UCSD-AML1 (cell line): ENCODE measurements around the gene ZNF189.

Experiments
- DNase-seq: peaks from one replicate; lab custom pipeline; 2025; ENCODE audit not compliant: unreplicated experiment; lab: John Stamatoyannopoulos, UW

ZNF189 gene

DNA sequence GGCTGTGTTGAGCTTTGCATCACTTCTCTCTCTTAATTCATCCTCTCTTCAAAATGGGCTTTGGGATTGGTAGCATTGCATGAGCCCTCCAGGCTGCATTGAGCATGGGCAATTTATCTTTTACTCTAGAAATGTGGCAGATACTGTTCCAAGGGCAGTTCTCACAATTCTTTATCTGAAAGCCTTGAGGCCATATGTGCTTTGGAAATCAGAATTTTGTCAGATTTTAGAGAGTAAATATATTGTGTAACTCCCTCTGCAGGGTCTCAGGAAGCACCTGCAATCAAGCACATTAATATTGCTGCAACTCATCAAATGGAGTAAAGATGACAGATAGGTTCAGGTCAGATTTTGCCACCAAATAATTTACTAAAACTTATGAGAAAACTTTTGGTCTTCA is 19.3 kb downstream of the ZNF189 start:
- no peak for DNase-seq

GRCh38 chr9:101418518-101419430 is 20.1 kb downstream of the ZNF189 start:
- no peak for DNase-seq

- DNase-seq = no peak
These were observed 21.2 kb downstream of the ZNF189 start for GRCh38 chr9:101419863-101420262.

GRCh38 chr9:101421653-101422065 is 23.0 kb downstream of the ZNF189 start:
- DNase-seq = no peak

- no peak for DNase-seq
These were observed 28.7 kb downstream of the ZNF189 start for GRCh38 chr9:101427358-101427757.

GRCh38 chr9:101427957-101428655 is 29.5 kb downstream of the ZNF189 start:
- no peak for DNase-seq

DNA sequence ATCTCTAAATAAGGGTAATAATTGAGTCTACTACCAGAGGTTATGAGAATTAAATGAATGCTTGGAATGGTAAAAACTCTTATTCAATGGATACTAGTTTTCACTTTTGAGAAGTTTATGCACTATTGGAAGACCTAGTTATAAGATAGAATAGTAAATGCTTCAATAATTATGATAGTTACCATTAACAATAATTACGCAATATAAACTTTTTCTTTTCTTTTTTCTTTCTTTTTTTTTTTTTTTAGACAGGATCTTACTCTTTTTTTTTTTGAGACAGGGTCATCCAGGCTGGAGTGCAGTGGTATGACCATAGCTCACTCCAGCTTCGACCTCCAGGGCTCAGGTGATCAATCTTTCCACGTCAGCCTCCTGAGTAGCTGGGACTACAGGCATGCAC is 30.3 kb downstream of the ZNF189 start:
- DNase-seq = no peak

DNA sequence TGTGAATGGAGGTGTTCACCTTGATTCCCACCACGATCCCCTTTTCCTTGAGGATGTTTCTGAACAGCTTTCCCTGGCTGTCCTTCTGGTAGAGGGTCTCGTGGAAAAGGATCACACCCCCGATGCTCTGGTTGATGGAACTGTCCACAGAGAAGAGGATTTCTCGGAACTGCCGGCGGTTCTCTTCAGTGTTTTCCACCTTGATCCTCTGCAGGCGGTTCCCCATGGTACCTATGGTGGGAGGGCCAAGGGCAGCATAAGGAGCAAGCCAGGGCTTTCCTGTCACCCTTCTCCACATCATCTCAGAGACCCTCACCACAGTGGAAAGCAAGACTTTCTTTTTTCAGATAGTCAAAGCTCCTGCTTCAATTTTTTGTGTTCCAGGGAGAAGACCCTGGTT is 31.1 kb downstream of the ZNF189 start:
- no peak for DNase-seq

GRCh38 chr9:101432171-101432570 is 33.5 kb downstream of the ZNF189 start:
- DNase-seq = no peak

DNA sequence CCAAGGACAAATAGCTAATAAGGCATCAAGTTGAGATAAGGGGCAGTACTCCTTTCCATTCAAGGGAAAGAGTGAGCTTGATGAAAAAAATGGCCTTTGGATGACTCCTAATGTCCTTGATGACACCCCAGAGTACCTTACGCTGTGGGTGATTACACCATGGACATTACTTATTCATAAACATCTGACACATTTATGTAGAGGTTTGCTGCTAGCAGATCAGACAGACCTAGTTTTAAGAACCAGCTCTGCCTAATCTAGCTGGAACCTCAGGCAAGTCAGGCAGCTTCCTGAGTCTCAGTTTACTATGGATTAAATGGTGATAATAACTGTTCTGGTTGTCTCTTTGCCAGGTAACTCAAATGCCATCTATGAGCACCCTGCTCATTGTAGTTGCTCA is 34.1 kb downstream of the ZNF189 start:
- no peak for DNase-seq

GRCh38 chr9:101433229-101433628 is 34.6 kb downstream of the ZNF189 start:
- no peak for DNase-seq

DNA sequence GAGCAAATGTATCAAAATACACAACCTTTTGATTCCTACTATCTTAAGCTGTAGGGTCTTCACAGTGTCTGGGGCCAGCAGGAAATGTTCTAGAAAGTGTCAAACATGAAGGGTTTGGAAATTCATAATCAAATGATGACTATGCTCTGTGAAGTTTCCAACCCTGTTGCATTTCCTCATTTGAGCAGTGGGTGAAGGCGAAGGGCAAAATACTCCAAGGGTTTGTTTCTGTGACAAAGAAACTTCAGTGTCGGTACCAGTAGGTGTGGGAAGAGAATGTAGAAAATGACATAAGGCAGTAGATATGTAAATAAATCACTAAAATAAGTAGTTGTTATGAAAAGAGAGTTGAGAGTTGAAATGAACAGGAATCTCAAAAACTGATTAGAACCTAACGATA is 36.3 kb downstream of the ZNF189 start:
- no peak for DNase-seq

GRCh38 chr9:101435601-101436079 is 37.0 kb downstream of the ZNF189 start, which contains the start of gene ALDOB:
ALDOB (minus strand) TSS chr9:101435774; CDS start chr9:101430887, 4,887 bp downstream.
- no peak for DNase-seq

DNA sequence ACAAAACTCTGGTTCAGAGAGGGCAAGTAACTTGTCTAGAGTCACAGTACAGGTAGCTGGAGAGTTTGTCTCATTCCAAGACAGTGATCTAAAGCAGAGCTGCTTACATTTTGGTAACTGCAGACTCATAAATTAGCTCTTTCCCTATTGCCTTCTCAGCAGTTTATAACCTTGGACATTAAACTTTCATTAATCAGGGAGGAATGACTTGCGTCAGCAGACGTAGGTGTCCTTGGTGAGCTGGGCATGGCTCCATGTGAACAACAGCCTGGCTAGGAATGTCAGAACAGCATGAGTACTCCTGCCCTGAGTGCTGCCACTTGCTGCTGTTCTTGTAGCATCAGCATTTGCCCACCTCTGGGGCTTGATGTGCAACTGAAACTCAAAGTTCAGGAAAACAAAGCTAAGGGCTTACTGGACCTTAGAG is 39.2 kb downstream of the ZNF189 start:
- no peak for DNase-seq

DNA sequence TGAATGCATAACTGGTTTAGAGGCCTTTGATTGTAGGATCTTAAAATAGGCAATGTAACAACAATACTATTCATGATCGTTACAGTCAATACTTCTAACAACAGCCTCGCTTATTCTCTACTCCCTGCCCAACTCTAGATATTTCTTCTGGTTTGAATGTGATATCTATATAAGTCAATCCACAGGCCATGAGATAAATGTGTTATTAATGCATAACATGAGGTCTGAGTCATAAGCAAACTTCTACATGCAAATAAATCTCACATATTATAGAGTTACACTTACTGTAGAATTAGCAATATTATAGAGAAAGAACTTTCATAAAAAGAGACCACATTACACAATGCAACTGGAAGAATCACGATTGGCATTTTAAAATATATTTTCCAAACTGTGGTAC is 39.9 kb downstream of the ZNF189 start:
- no peak for DNase-seq

DNA sequence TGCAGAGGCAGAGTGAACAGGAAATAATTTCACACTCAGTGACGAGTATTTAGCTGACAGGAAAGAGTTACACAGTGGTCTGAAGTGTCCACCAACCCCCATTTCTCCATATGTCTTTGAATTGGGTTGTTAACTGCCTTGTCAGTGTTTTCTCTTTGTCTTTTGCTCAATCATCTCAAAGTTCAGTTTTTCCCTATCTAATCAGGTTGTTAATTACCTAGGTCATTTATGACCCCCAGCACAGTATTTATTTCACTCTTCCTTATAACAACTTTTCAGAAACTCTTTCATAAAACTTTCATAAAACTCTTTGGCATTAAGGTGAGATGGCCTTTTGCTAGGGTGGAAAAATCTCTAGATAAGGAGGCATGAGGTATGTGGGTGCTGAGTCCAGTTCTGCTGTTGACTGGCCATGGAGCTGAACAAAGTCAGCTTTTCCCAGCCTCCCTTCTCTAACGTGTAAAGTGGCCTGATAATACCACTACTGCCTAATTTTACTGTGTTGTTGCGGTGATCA is 42.1 kb downstream of the ZNF189 start:
- no peak for DNase-seq

GRCh38 chr9:101442318-101442717 is 43.7 kb downstream of the ZNF189 start:
- DNase-seq = no peak

- DNase-seq = no peak
These were observed 44.1 kb downstream of the ZNF189 start for GRCh38 chr9:101442736-101443135.

DNA sequence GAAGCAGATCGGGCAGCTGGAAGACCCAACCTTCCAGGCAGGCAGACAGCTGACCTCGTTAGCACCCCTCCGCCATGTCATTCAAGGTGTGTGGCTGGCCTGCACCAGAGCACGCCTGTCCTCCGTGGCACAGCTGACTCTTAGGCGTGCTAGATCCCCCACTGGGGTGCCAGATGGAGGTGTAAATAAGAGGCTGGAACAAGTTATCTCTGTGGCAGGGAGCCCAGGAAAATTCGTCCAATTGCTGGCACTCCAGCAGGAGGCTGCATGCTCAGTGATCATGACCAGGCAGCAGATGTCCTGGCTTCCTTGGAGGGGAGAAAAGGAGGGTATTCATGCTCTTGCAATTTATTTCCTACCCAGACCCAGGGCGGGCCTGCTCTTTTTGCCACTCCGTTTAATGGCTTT is 44.7 kb downstream of the ZNF189 start:
- DNase-seq = no peak

GRCh38 chr9:101445353-101446029 is 46.8 kb downstream of the ZNF189 start:
- no peak for DNase-seq

DNA sequence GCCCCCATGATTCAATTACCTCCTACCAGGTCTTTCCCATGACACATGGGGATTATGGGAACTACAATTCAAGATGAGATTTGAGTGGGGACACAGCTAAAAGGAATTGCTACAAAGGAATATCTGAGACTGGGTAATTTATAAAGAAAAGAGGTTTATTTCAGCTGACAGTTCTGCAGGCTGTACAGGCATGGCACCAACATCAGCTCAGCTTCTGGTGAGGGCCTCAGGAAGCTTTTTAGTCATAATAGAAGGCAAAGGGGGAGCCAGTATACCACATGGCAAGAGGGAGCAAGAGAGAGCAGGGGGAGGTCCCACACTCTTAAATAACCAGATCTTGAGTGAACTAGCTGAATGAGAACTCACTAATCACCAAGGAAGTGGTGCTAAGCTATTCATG is 48.1 kb downstream of the ZNF189 start:
- no peak for DNase-seq
